CD14-positive monocyte (primary cell): Measurements from ENCODE around the gene MATK. TPM values are rescaled to one million over a fixed set of nuclear protein-coding genes. Genes with fewer than 3 reads are reported as not detected.

Source experiments
- DNase-seq, 3 donors: peaks; one replicate each; pipeline ENCODE4 v3.0.0-alpha.2; 2011 to 2022
- H2AFZ ChIP-seq: 2 replicates; pipeline ENCODE4 v1.6.0; 2012; ENCODE audit warnings: mild to moderate bottlenecking, low read depth, low read length, inconsistent platforms; ENCODE audit not compliant: insufficient read depth, poor library complexity, severe bottlenecking
- H3K27ac ChIP-seq, 2 donors: 1 replicate in 1 of 2; 2 replicates in 1 of 2; pipeline ENCODE4 v1.5.1; 2012 to 2013; ENCODE audit warnings: low read length in 2 of 2, control low read depth in 1 of 2, inconsistent platforms in 1 of 2, low read depth in 1 of 2, mild to moderate bottlenecking in 1 of 2
- H3K27me3 ChIP-seq, 2 donors: one replicate each; pipeline versions ENCODE4 v1.6.0 to v1.6.1; 2011 to 2013; ENCODE audit warnings: low read length in 2 of 2; ENCODE audit not compliant: control insufficient read depth in 2 of 2, insufficient read depth in 2 of 2
- H3K36me3 ChIP-seq, 2 donors: replicated peaks in 1 of 2; 1 replicate in 1 of 2; 2 replicates in 1 of 2; pipeline versions ENCODE4 v1.5.1 to v1.6.1; 2012 to 2013; ENCODE audit warnings: low read length in 2 of 2, control low read depth in 1 of 2, inconsistent platforms in 1 of 2, mild to moderate bottlenecking in 1 of 2; ENCODE audit not compliant: insufficient read depth in 2 of 2, control insufficient read depth in 1 of 2
- H3K4me1 ChIP-seq, 2 donors: 1 replicate in 1 of 2; 2 replicates in 1 of 2; pipeline versions ENCODE4 v1.5.1 to v1.6.1; 2012 to 2013; ENCODE audit warnings: low read length in 2 of 2, control low read depth in 1 of 2, inconsistent platforms in 1 of 2, mild to moderate bottlenecking in 1 of 2, moderate library complexity in 1 of 2; ENCODE audit not compliant: insufficient read depth in 2 of 2, control insufficient read depth in 1 of 2
- H3K4me2 ChIP-seq: replicated peaks from 2 replicates; pipeline ENCODE3; 2012; ENCODE audit warnings: low read length, moderate library complexity, mild to moderate bottlenecking; ENCODE audit not compliant: poor library complexity, severe bottlenecking; ENCODE audit errors: extremely low read depth
- H3K4me3 ChIP-seq, 3 experiments: fragments of 200-600 bp in 1 of 3; sonication (generic) in 1 of 3; replicated peaks in 1 of 3; 1 replicate in 2 of 3; 2 replicates in 1 of 3; pipeline ENCODE4 v1.5.1; 2011 to 2013; ENCODE audit warnings: low read length in 3 of 3, mild to moderate bottlenecking in 3 of 3, control low read depth in 2 of 3, low read depth in 2 of 3, inconsistent platforms in 1 of 3, moderate library complexity in 1 of 3
- H3K79me2 ChIP-seq: 2 replicates; pipeline ENCODE4 v1.6.0; 2012; ENCODE audit warnings: mild to moderate bottlenecking, control low read depth, inconsistent platforms, low read length, moderate library complexity; ENCODE audit not compliant: insufficient read depth
- H3K9ac ChIP-seq: 2 replicates; pipeline ENCODE4 v1.6.0; 2017; ENCODE audit warnings: low read length, mild to moderate bottlenecking; ENCODE audit not compliant: insufficient read depth, poor library complexity, severe bottlenecking
- H3K9me3 ChIP-seq, 2 donors: replicated peaks in 1 of 2; 1 replicate in 1 of 2; 2 replicates in 1 of 2; pipeline versions ENCODE4 v1.5.1 to v1.6.1; 2012 to 2013; ENCODE audit warnings: low read length in 2 of 2, control low read depth in 1 of 2; ENCODE audit not compliant: control insufficient read depth in 1 of 2, insufficient read depth in 1 of 2
- H4K20me1 ChIP-seq: 2 replicates; pipeline ENCODE4 v1.6.0; 2012; ENCODE audit warnings: mild to moderate bottlenecking, low read length, control low read depth, moderate library complexity; ENCODE audit not compliant: insufficient read depth
- H3K27ac Mint-ChIP-seq, 7 donors: one replicate each; pipeline ENCODE4 v1.8.0; 2020; ENCODE audit warnings: mild to moderate bottlenecking in 7 of 7, mixed read lengths in 7 of 7, moderate library complexity in 6 of 7, inconsistent platforms in 2 of 7
- H3K27me3 Mint-ChIP-seq, 3 donors: one replicate each; pipeline ENCODE4 v1.8.0; 2021 to 2022; ENCODE audit warnings: low read depth in 3 of 3, mild to moderate bottlenecking in 3 of 3, mixed read lengths in 3 of 3, moderate library complexity in 3 of 3, inconsistent platforms in 1 of 3
- H3K36me3 Mint-ChIP-seq, 2 donors: one replicate each; pipeline ENCODE4 v1.8.0; 2020; ENCODE audit warnings: mixed read lengths in 2 of 2, inconsistent platforms in 1 of 2, mild to moderate bottlenecking in 1 of 2
- H3K4me1 Mint-ChIP-seq: one replicate; pipeline ENCODE4 v1.8.0; 2020; ENCODE audit warnings: mild to moderate bottlenecking, mixed read lengths
- H3K4me3 Mint-ChIP-seq, 2 donors: one replicate each; pipeline ENCODE4 v1.8.0; 2020; ENCODE audit warnings: mild to moderate bottlenecking in 2 of 2, mixed read lengths in 2 of 2, moderate library complexity in 1 of 2
- H3K9me3 Mint-ChIP-seq, 7 donors: one replicate each; pipeline ENCODE4 v1.8.0; 2020 to 2022; ENCODE audit warnings: mixed read lengths in 7 of 7, mild to moderate bottlenecking in 6 of 7, moderate library complexity in 6 of 7, inconsistent platforms in 2 of 7
- WGBS: methylation state at CpG from one replicate; pipeline ENCODE4 v1.1.5; 2013; ENCODE audit warnings: missing lambda C conversion rate; ENCODE audit not compliant: insufficient coverage; 5-methylcytosine and 5-hydroxymethylcytosine counted together
- intact Hi-C, 2 donors: fragments of 100-400 bp; cut with micrococcal nuclease; formaldehyde crosslinking; loops; one replicate each; pipeline versions ENCODE4 v1.15.0 to v1.15.1; 2023
- polyA plus RNA-seq, 3 donors: library from polyadenylated mRNA; depleted of rRNA in 1 of 3; unstranded in 2 of 3; stranded (reverse) in 1 of 3; fragments of 300-500 nt in 2 of 3; fragments of >200 nt in 1 of 3; fragmentation: Illumina TruSeq in 2 of 3; gene quantifications; 1 replicate in 2 of 3; 2 replicates in 1 of 3; pipeline ENCODE4 v1.2.3, GENCODE V29; 2012 to 2021
- TF ChIP-seq, protein P1 (sequence below): fragments of 200-600 bp; IDR thresholded peaks from one replicate; pipeline ENCODE4 v1.8.0; 2022; ENCODE audit warnings: antibody characterized with exemption, mild to moderate bottlenecking

MATK gene
- polyA plus RNA-seq, 3 donors, result 0.20 to 0.44 (median 0.35) TPM

GRCh38 chr19:3790209-3790734 lies 4.1 kb upstream of the MATK start:
- Histone ChIP-seq H2AFZ (no peak overlapping the region), H3K9ac (no peak overlapping the region), H3K27ac (no peak overlapping the region), H4K20me1 (no peaks in the 10 kb centered on the region), H3K9me3 (no peaks in the 10 kb centered on the region), H3K36me3 (no peaks in the 10 kb centered on the region), H3K4me1 (peaks cover 4 to 8% of the 10 kb centered on the region in 2 donors), H3K79me2 (no peaks in the 10 kb centered on the region), H3K27me3 (peaks cover 0 to 8% of the 10 kb centered on the region in 2 donors), H3K4me2 (no peak overlapping the region), H3K4me3 (no peak overlapping the region)
- peaks cover 0 to 9% (median 6%) of the 10 kb centered on the region in 7 donors for H3K9me3 Mint-ChIP-seq
- no peak for DNase-seq
- WGBS, result 88% methylated on average over 4 of the region's 6 CpGs
- no peak overlapping the region for H3K4me3 Mint-ChIP-seq
- H3K27ac Mint-ChIP-seq, result no peak overlapping the region
- H3K4me1 Mint-ChIP-seq, result peaks cover 3% of the 10 kb centered on the region
- intact Hi-C loops, result no loop called here
- TF ChIP-seq, protein P1, sequence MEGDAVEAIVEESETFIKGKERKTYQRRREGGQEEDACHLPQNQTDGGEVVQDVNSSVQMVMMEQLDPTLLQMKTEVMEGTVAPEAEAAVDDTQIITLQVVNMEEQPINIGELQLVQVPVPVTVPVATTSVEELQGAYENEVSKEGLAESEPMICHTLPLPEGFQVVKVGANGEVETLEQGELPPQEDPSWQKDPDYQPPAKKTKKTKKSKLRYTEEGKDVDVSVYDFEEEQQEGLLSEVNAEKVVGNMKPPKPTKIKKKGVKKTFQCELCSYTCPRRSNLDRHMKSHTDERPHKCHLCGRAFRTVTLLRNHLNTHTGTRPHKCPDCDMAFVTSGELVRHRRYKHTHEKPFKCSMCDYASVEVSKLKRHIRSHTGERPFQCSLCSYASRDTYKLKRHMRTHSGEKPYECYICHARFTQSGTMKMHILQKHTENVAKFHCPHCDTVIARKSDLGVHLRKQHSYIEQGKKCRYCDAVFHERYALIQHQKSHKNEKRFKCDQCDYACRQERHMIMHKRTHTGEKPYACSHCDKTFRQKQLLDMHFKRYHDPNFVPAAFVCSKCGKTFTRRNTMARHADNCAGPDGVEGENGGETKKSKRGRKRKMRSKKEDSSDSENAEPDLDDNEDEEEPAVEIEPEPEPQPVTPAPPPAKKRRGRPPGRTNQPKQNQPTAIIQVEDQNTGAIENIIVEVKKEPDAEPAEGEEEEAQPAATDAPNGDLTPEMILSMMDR, result no peak
- H3K36me3 Mint-ChIP-seq, result no peaks in the 10 kb centered on the region
- H3K27me3 Mint-ChIP-seq, result peaks cover 17 to 26% (median 17%) of the 10 kb centered on the region in 3 donors

GRCh38 chr19:3788996-3789778 lies 3.0 kb upstream of the MATK start:
- Histone ChIP-seq H2AFZ (no peak overlapping the region), H3K9ac (no peak overlapping the region), H3K4me1 (peaks cover 7 to 15% of the 10 kb centered on the region in 2 donors), H4K20me1 (no peaks in the 10 kb centered on the region), H3K27ac (no peak overlapping the region), H3K9me3 (no peaks in the 10 kb centered on the region), H3K4me3 (no peak overlapping the region), H3K27me3 (peaks cover 0 to 13% of the 10 kb centered on the region in 2 donors), H3K4me2 (no peak overlapping the region), H3K36me3 (no peaks in the 10 kb centered on the region), H3K79me2 (no peaks in the 10 kb centered on the region)
- H3K4me3 Mint-ChIP-seq, result no peak overlapping the region
- H3K36me3 Mint-ChIP-seq, result no peaks in the 10 kb centered on the region
- TF ChIP-seq, protein P1, result no peak
- intact Hi-C loops, result no loop called here
- peaks cover 9% of the 10 kb centered on the region for H3K4me1 Mint-ChIP-seq
- no peak for DNase-seq
- no peak overlapping the region for H3K27ac Mint-ChIP-seq
- H3K27me3 Mint-ChIP-seq, result peaks cover 19 to 33% (median 21%) of the 10 kb centered on the region in 3 donors
- peaks cover 0 to 9% (median 6%) of the 10 kb centered on the region in 7 donors for H3K9me3 Mint-ChIP-seq
- 65% methylated on average over 10 of the region's 16 CpGs for WGBS
